Sigmoid colon (tissue), 7 donors: ENCODE results near the gene P2RY12. TPM values are rescaled to one million over a fixed set of nuclear protein-coding genes. Genes with fewer than 3 reads are reported as not detected.

Experiments used
- DNase-seq: peaks from one replicate; pipeline ENCODE4 v3.0.0-alpha.2; 2019
- H3K27ac ChIP-seq, 4 donors: fragments of 200-600 bp; sonication (generic); one replicate each; pipeline ENCODE4 v1.5.1; 2016 to 2019; ENCODE audit warnings: mild to moderate bottlenecking in 1 of 4
- H3K27me3 ChIP-seq, 3 donors: fragments of 200-600 bp; sonication (generic); one replicate each; pipeline ENCODE4 v1.5.1; 2019; ENCODE audit warnings: mild to moderate bottlenecking in 1 of 3
- H3K36me3 ChIP-seq, 4 donors: fragments of 200-600 bp; sonication (generic); one replicate each; pipeline ENCODE4 v1.5.1; 2016 to 2019
- H3K4me1 ChIP-seq, 4 donors: fragments of 200-600 bp; sonication (generic); one replicate each; pipeline ENCODE4 v1.5.1; 2017 to 2019
- H3K4me3 ChIP-seq, 4 donors: fragments of 200-600 bp; sonication (generic); one replicate each; pipeline ENCODE4 v1.5.1; 2017 to 2019; ENCODE audit warnings: mild to moderate bottlenecking in 2 of 4, moderate library complexity in 1 of 4
- H3K9me3 ChIP-seq, 4 donors: fragments of 200-600 bp in 3 of 4; sonication (generic) in 3 of 4; one replicate each; pipeline versions ENCODE4 v1.5.1 to v1.6.1; 2013 to 2019
- CTCF ChIP-seq, 4 experiments: fragments of 450-650 bp in 3 of 4; fragments of 200-600 bp in 1 of 4; IDR thresholded peaks; one replicate each; pipeline ENCODE4 v1.5.1; 2016 to 2019; ENCODE audit warnings: antibody characterized with exemption in 4 of 4, mild to moderate bottlenecking in 3 of 4, moderate library complexity in 2 of 4
- EP300 ChIP-seq, 4 donors: sonication (generic); formaldehyde crosslinking; IDR thresholded peaks; one replicate each; pipeline ENCODE4 v1.6.1; 2017; ENCODE audit warnings: antibody characterized with exemption in 4 of 4
- POLR2A ChIP-seq, 2 donors: fragments of 450-650 bp; IDR thresholded peaks; one replicate each; pipeline ENCODE4 v1.6.1; 2016; ENCODE audit warnings: antibody characterized with exemption in 2 of 2, mild to moderate bottlenecking in 2 of 2, moderate library complexity in 2 of 2
- POLR2AphosphoS5 ChIP-seq, 4 donors: sonication (generic); formaldehyde crosslinking; IDR thresholded peaks; one replicate each; pipeline ENCODE4 v1.6.1; 2017; ENCODE audit warnings: antibody characterized with exemption in 4 of 4
- WGBS, 2 donors: extraction: QIAGEN DNeasy Blood & Tissue Kit; methylation state at CpG; one replicate each; pipeline ENCODE4 v1.1.7; 2013; 5-methylcytosine and 5-hydroxymethylcytosine counted together
- intact Hi-C: fragments of 100-400 bp; cut with DNase I; formaldehyde crosslinking; loops from one replicate; pipeline ENCODE4 v1.15.1; 2023
- polyA plus RNA-seq, 3 donors: library from polyadenylated mRNA; stranded (reverse); fragments of 200-250 nt; gene quantifications; one replicate each; pipeline ENCODE4 v1.2.3, GENCODE V29; 2013
- total RNA-seq, 4 donors: library from RNA; depleted of rRNA; stranded (reverse); fragments of >200 nt; gene quantifications; one replicate each; pipeline ENCODE4 v1.1.0, GENCODE V29; 2016
- donor health status: healthy with polysubstance abuse.
- donor health status: Bipolar disorder and iron deficiency.
- donor health status: healthy.

Gene P2RY12
- total and polyA plus RNA-seq, 7 donors: 0.60 to 9.3 (median 2.1) TPM

GRCh38 chr3:151426341-151426657, 41.7 kb upstream of the P2RY12 start:
- Histone ChIP-seq H3K4me3 (no peak overlapping the region), H3K9me3 (no peaks in the 10 kb centered on the region), H3K4me1 (no peaks in the 10 kb centered on the region), H3K27me3 (no peaks in the 10 kb centered on the region), H3K27ac (no peak overlapping the region), H3K36me3 (no peaks in the 10 kb centered on the region)
- intact Hi-C loops: no loop called here
- no peak for TF ChIP-seq EP300 (IDR thresholded peaks at IDR 0.05)
- TF ChIP-seq CTCF (IDR thresholded peaks at IDR 0.05): no peak
- no peak for DNase-seq

- Histone ChIP-seq H3K9me3 (no peaks in the 10 kb centered on the region), H3K4me1 (no peaks in the 10 kb centered on the region), H3K4me3 (no peak overlapping the region), H3K27me3 (no peaks in the 10 kb centered on the region), H3K36me3 (no peaks in the 10 kb centered on the region), H3K27ac (no peak overlapping the region)
- TF ChIP-seq POLR2A (IDR thresholded peaks at IDR 0.05): no peak
- no peak for TF ChIP-seq EP300 (IDR thresholded peaks at IDR 0.05)
- TF ChIP-seq CTCF (IDR thresholded peaks at IDR 0.05): no peak
- no peak for TF ChIP-seq POLR2AphosphoS5 (IDR thresholded peaks at IDR 0.05)
- 76 to 83% methylated on average over 4 of the region's 4 CpGs for WGBS, 2 donors
- intact Hi-C loops: no loop called here
- no peak for DNase-seq
These were observed 41.2 kb upstream of the P2RY12 start for GRCh38 chr3:151425627-151426340.

GRCh38 chr3:151423091-151423490, 38.5 kb upstream of the P2RY12 start:
- no peaks in the 10 kb centered on the region for H3K9me3 ChIP-seq
- H3K4me3 ChIP-seq: no peak overlapping the region
- H3K4me1 ChIP-seq: no peaks in the 10 kb centered on the region
- no peak for DNase-seq
- 78 to 83% methylated on average over 5 of the region's 5 CpGs for WGBS, 2 donors
- no peaks in the 10 kb centered on the region for H3K27me3 ChIP-seq
- no peaks in the 10 kb centered on the region for H3K36me3 ChIP-seq
- intact Hi-C loops: no loop called here
- no peak for TF ChIP-seq POLR2AphosphoS5 (IDR thresholded peaks at IDR 0.05)
- TF ChIP-seq CTCF (IDR thresholded peaks at IDR 0.05): no peak
- no peak for TF ChIP-seq EP300 (IDR thresholded peaks at IDR 0.05)
- no peak for TF ChIP-seq POLR2A (IDR thresholded peaks at IDR 0.05)
- no peak overlapping the region for H3K27ac ChIP-seq

GRCh38 chr3:151421938-151422337, 37.4 kb upstream of the P2RY12 start:
- Histone ChIP-seq H3K27ac (no peak overlapping the region), H3K4me1 (no peaks in the 10 kb centered on the region), H3K4me3 (no peak overlapping the region), H3K27me3 (no peaks in the 10 kb centered on the region), H3K36me3 (no peaks in the 10 kb centered on the region), H3K9me3 (no peaks in the 10 kb centered on the region)
- DNase-seq: no peak
- 79 to 86% methylated on average over 4 of the region's 4 CpGs for WGBS, 2 donors
- TF ChIP-seq CTCF (IDR thresholded peaks at IDR 0.05): no peak
- TF ChIP-seq EP300 (IDR thresholded peaks at IDR 0.05): no peak
- no peak for TF ChIP-seq POLR2AphosphoS5 (IDR thresholded peaks at IDR 0.05)
- no peak for TF ChIP-seq POLR2A (IDR thresholded peaks at IDR 0.05)
- intact Hi-C loops: no loop called here

- no peak for DNase-seq
- no peaks in the 10 kb centered on the region for H3K27me3 ChIP-seq
- H3K4me1 ChIP-seq: no peaks in the 10 kb centered on the region
- no peak overlapping the region for H3K4me3 ChIP-seq
- intact Hi-C loops: no loop called here
- H3K27ac ChIP-seq: no peak overlapping the region
- no peaks in the 10 kb centered on the region for H3K9me3 ChIP-seq
- H3K36me3 ChIP-seq: no peaks in the 10 kb centered on the region
- 77 to 84% methylated on average over 6 of the region's 6 CpGs for WGBS, 2 donors
- TF ChIP-seq EP300 (IDR thresholded peaks at IDR 0.05): no peak
- no peak for TF ChIP-seq CTCF (IDR thresholded peaks at IDR 0.05)
- TF ChIP-seq POLR2AphosphoS5 (IDR thresholded peaks at IDR 0.05): no peak
- no peak for TF ChIP-seq POLR2A (IDR thresholded peaks at IDR 0.05)
These were observed 35.3 kb upstream of the P2RY12 start for GRCh38 chr3:151419806-151420205.
